NOMO-1 treated with DMSO at 0.1 percent for 48 hours (cell line): ENCODE data around the gene HSFX1.

ENCODE experiments used
- DNase-seq: peaks from one replicate; lab custom pipeline; 2025; ENCODE audit not compliant: unreplicated experiment; lab: John Stamatoyannopoulos, UW

Gene HSFX1

DNA sequence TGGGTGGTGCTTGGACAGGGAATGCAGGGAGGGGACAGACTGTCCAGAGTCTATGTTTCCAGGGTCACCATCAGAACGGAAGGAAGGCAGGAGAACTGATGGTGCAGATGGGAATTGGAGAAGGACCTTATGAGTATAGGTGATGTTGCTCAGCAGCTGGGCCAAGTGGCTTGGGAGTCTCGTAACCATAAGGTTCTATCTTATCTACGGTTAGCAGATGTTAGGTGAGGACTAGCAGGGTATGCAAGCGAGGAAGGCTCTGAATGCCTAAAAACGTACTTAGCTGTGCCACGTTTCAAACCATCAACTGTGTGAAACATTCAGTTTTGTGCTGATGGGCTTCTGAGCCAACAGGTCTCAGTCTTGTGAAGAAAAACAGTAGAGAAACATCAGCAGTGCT, 30.2 kb downstream of the HSFX1 start:
- no peak for DNase-seq

DNA sequence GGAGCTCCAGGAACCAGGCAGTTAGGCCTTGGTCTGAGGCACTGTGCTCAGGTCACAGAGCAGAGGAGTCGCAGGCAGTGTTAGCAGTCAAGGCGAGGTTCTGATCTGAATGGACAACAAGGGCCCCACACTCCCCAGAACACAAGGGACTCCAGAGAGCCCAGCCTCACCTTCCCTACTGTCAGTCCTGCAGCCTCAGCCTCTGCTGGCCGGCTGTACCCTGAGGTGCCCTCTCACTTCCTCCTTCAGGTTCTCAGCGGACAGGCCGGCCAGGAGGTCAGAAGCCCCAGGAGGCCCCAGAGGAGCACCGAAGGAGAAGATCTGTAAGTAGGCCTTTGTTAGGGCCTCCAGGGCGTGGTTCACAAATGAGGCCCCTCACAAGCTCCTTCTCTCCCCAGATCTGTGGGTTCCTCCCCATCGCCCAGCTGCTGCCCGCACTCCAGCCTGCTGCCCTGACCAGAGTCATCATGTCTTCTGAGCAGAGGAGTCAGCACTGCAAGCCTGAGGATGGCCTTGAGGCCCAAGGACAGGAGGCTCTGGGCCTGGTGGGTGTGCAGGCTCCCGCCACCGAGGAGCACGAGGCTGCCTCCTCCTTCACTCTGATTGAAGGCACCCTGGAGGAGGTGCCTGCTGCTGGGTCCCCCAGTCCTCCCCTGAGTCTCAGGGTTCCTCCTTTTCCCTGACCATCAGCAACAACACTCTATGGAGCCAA, 34.0 kb downstream of the HSFX1 start:
- DNase-seq = no peak

DNA sequence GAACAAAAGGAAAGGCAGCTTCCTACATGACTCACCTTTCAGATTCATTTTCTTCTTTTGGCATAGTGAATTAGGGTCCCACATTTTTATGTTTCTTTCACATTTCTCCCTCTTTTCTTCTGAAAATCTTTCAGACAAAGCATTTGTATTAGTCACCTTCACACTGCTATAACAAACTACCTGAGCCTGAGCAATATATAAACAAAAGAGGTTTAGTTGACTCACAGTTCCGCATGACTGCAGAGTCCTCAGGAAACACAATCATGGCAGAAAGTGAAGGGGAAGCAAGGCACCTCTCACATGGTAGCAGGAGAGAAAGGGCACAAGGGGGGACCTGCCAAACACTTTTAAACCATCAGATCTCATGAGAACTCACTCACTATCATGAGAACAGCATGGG, 44.8 kb downstream of the HSFX1 start:
- DNase-seq = no peak

DNA sequence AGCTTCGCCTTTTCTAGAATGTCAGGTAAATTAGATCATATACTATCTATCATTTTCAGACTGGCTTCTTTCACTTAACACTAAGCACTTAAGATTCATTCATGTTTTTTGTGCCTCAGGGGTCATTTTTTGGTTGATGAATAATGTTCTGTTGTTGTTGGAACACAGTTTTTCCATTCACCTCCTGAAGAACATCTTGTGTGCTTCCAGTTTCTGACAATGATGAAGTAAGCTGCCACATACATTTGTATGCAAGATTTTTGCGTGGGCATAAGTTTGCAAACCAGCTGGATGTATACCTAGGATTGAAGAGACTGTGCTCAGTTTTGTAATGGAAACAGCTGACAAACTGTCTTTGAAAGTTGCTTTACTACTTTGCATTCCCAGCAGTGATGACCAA, 45.5 kb downstream of the HSFX1 start:
- no peak for DNase-seq

DNA sequence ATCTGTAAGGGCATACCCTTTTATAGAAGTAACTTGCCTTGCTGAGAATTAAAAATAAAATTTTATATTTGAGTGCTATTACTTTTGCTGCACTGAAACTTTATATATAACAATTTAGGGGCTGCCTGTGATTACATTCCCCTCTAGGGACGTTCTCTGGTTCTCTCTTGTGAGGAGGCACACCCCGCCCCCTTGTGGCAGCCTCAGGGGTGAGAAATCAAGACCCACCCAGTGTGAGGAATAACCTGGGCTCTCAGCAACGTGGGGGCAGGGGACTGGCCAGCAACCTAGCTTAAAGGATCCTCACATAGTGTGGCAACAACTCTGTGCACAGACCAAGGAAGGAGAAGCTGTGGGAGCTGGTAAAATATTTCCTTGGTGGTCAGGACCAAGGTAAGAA, 51.6 kb downstream of the HSFX1 start:
- no peak for DNase-seq
